ENCODE data around the gene EXOSC2.
A peak's percentile ranks its signal among the peaks of the same experiment; 100 is the strongest.

Gene EXOSC2

DNA sequence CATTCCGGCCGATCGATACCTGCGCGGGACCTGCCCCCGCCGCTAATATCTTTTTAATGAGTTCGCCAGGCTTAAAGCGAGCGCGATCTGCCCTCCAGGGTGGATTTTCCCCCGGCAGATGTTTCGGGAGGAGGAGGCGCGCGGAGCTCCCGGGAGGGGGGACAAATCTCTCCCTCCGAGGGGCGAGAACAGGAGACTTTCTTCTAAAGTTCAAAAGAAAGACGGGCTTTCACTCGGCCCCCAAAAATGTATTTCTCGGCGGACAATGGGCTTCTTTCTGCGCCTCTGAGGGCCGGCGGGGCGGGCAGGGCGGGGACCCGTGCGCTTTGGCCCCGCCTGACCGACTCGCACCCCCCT lies 33.3 kb upstream of the EXOSC2 start:
- POLR2A ChIA-PET, result no interaction called here
- TF ChIP-seq FOXM1 (IDR thresholded peaks at IDR 0.05; ENCODE audit: borderline replicate concordance), result no peak
- no peak for TF ChIP-seq NFRKB (IDR thresholded peaks at IDR 0.05)
- no peak for TF ChIP-seq BHLHE40 (IDR thresholded peaks at IDR 0.05; ENCODE audit: borderline replicate concordance)
- TF ChIP-seq, protein P1, sequence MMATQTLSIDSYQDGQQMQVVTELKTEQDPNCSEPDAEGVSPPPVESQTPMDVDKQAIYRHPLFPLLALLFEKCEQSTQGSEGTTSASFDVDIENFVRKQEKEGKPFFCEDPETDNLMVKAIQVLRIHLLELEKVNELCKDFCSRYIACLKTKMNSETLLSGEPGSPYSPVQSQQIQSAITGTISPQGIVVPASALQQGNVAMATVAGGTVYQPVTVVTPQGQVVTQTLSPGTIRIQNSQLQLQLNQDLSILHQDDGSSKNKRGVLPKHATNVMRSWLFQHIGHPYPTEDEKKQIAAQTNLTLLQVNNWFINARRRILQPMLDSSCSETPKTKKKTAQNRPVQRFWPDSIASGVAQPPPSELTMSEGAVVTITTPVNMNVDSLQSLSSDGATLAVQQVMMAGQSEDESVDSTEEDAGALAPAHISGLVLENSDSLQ (IDR thresholded peaks at IDR 0.05), result no peak
- TF ChIP-seq CTBP1 (IDR thresholded peaks at IDR 0.05; ENCODE audit: borderline replicate concordance), result no peak
- no peak for TF ChIP-seq LEF1 (IDR thresholded peaks at IDR 0.05; ENCODE audit: borderline replicate concordance)
- TF ChIP-seq ARNT (IDR thresholded peaks at IDR 0.05), result no peak
- TF ChIP-seq TARDBP (IDR thresholded peaks at IDR 0.05), result no peak
- no peak for TF ChIP-seq ZNF384 (IDR thresholded peaks at IDR 0.05)
- no peak for TF ChIP-seq SP1 (IDR thresholded peaks at IDR 0.05)
- TF ChIP-seq ELF4 (IDR thresholded peaks at IDR 0.05), result no peak
- no peak for TF ChIP-seq L3MBTL2 (conservative IDR thresholded peaks at IDR 0.05)
- TF ChIP-seq HDGF (IDR thresholded peaks at IDR 0.05; ENCODE audit: borderline replicate concordance), result no peak
- TF ChIP-seq SUZ12 (IDR thresholded peaks at IDR 0.05), result no peak
- no peak for TF ChIP-seq FOXA1 (IDR thresholded peaks at IDR 0.05)
- no peak for TF ChIP-seq FOXK2 (IDR thresholded peaks at IDR 0.05)
- CTCF ChIA-PET, result no interaction called here
- no peak for DNase-seq (ENCODE audit: extremely low spot score)

DNA sequence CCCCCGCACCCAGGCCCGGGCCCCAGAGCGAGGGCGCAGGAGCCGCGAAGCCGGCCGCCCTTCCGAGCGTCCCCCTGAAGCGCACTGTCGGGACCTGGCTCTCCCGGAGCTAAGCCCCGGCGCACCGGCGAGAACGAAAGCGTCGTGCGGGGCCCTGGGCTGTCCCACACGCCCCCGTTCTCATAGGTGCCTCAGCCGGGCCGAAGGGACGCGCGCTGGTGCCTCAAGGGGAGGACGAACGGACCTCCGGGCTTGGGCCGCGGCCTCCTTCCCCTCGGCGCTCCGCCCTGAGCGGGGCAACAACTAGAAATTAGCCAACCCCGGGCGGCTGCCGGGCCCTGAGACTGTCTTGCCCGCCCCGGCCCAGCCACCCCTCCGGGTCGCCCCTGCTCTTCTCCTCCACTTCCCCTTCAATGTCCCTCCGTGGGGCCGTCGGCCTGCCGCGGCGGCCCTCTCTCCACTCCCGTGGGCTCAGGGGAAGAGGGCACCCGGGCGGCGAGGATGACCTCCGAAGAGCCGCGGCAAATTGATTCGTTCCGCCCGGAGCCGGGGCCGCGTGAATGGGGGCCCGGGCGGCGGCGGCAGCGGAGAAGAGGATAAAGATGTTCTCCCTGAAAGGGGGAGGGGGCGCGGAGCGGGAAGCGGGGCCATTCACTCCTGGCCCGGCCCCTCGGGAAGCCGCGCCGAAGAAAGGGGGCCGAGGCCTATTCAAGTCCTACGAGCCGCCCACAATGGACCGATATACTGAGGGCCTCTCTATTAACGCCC lies 32.7 kb upstream of the EXOSC2 start:
- POLR2A ChIA-PET, result no interaction called here
- CTCF ChIA-PET, result no interaction called here
- TF ChIP-seq FOXA1 (IDR thresholded peaks at IDR 0.05) (no peak), ZNF384 (IDR thresholded peaks at IDR 0.05) (no peak), BHLHE40 (IDR thresholded peaks at IDR 0.05; ENCODE audit: borderline replicate concordance) (no peak), FOXK2 (IDR thresholded peaks at IDR 0.05) (no peak), L3MBTL2 (conservative IDR thresholded peaks at IDR 0.05) (no peak), NFRKB (IDR thresholded peaks at IDR 0.05) (no peak), HDGF (IDR thresholded peaks at IDR 0.05; ENCODE audit: borderline replicate concordance) (no peak), ARNT (IDR thresholded peaks at IDR 0.05) (no peak), TARDBP (IDR thresholded peaks at IDR 0.05) (no peak), ELF4 (IDR thresholded peaks at IDR 0.05) (no peak), SP1 (IDR thresholded peaks at IDR 0.05) (no peak), SUZ12 (IDR thresholded peaks at IDR 0.05) (no peak), LEF1 (IDR thresholded peaks at IDR 0.05; ENCODE audit: borderline replicate concordance) (no peak), CTBP1 (IDR thresholded peaks at IDR 0.05; ENCODE audit: borderline replicate concordance) (no peak)
- TF ChIP-seq, protein P1 (IDR thresholded peaks at IDR 0.05), result no peak
- peak; percentile 45 for DNase-seq (ENCODE audit: extremely low spot score)

DNA sequence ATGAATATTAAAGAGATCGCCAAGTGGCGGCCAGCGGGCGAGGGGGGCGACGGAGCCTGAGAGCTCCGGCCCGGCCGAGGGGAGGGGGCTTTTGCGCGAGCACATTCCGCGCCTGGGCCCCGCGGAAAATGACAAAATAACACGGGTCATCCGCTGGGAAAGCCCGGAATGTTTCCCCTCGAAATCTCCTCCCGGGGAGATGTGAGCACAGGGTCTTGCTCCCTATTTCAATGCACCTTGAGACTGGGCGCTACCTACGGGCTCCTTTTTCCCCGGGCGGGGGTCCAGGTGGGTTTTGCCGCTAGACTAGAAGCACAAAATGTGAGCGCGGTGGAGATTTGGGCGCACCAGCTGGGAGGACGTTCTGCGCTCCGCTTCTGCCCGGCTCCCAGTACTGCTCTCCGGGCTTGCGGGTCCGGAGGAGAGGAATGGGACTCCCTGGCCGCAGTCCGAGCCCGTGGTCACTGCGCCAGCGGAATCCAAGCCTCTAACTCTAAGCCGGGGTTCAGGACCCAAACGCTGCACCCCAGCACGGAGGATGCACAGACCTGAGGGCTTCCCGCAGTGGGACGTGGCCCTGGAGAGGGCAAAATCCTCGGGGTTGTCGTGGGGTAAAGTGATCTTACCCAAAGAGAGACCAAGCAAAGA lies 32.0 kb upstream of the EXOSC2 start:
- CTCF ChIA-PET, result no interaction called here
- DNase-seq (ENCODE audit: extremely low spot score), result no peak
- POLR2A ChIA-PET, result no interaction called here

DNA sequence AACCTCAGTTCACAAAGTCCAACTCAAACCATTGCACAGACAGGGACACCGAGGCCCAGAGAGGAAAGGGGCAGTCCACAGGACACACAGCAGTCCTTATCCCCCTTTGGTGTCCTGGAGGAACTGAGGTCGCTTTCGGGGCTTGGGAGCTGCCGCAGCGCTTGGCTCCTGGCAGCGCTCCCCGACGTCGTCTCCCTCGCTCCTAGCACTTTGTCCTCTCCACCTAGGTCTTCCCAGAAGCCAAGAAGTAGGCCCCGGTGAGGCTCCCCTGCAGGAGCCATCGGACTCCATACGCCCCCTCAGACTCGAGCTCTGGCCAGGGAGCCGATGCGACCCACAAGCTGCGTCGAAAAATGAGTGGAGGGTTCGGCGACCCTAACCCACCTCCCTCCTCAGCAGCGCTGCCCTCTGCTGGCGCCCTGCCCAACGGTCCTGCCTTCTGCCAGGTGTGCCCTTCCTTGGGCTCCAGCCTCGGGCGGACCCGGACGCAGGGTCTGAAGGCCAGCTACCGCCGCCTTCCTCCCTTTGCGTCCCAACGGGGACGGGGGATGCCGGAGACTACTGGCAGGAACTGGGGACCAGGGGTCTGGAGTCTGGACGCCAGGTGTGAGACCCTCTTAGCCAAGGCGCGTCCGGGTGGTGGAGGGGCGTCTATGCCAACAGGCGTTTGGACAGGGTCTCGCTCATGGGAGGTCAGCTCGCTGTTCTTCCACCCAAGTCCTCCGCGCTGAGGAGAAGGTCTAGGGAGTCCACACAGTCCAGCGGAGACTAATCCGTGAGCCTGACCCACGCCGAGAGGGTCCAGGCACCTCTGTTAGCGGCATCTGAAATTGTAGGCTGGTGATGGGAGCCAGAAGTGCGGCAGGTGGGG lies 31.2 kb upstream of the EXOSC2 start:
- TF ChIP-seq NFRKB (IDR thresholded peaks at IDR 0.05), result no peak
- no peak for TF ChIP-seq SP1 (IDR thresholded peaks at IDR 0.05)
- TF ChIP-seq ZNF384 (IDR thresholded peaks at IDR 0.05), result no peak
- TF ChIP-seq SUZ12 (IDR thresholded peaks at IDR 0.05), result no peak
- TF ChIP-seq ARNT (IDR thresholded peaks at IDR 0.05), result no peak
- TF ChIP-seq LEF1 (IDR thresholded peaks at IDR 0.05; ENCODE audit: borderline replicate concordance), result no peak
- TF ChIP-seq FOXM1 (IDR thresholded peaks at IDR 0.05; ENCODE audit: borderline replicate concordance), result no peak
- TF ChIP-seq FOXA1 (IDR thresholded peaks at IDR 0.05), result no peak
- ChIA-PET CTCF (interaction anchor here (0.6 kb wide), 1 partner anchor 205 kb away, joined by 3 read pairs; no protein-coding TSS in a partner anchor), POLR2A (no interaction called here)
- no peak for DNase-seq (ENCODE audit: extremely low spot score)

More for the DNA sequence above, 32.0 kb upstream of the EXOSC2 start:
- TF ChIP-seq HDGF (IDR thresholded peaks at IDR 0.05; ENCODE audit: borderline replicate concordance), result no peak
- no peak for TF ChIP-seq CTBP1 (IDR thresholded peaks at IDR 0.05; ENCODE audit: borderline replicate concordance)
- no peak for TF ChIP-seq FOXM1 (IDR thresholded peaks at IDR 0.05; ENCODE audit: borderline replicate concordance)
- no peak for TF ChIP-seq L3MBTL2 (conservative IDR thresholded peaks at IDR 0.05)
- no peak for TF ChIP-seq SP1 (IDR thresholded peaks at IDR 0.05)
- TF ChIP-seq LEF1 (IDR thresholded peaks at IDR 0.05; ENCODE audit: borderline replicate concordance), result no peak
- TF ChIP-seq ELF4 (IDR thresholded peaks at IDR 0.05), result no peak
- TF ChIP-seq NFRKB (IDR thresholded peaks at IDR 0.05), result no peak
- no peak for TF ChIP-seq BHLHE40 (IDR thresholded peaks at IDR 0.05; ENCODE audit: borderline replicate concordance)
- TF ChIP-seq SUZ12 (IDR thresholded peaks at IDR 0.05), result no peak
- TF ChIP-seq FOXK2 (IDR thresholded peaks at IDR 0.05), result no peak
- TF ChIP-seq, protein P1 (IDR thresholded peaks at IDR 0.05), result no peak
- no peak for TF ChIP-seq ZNF384 (IDR thresholded peaks at IDR 0.05)
- no peak for TF ChIP-seq TARDBP (IDR thresholded peaks at IDR 0.05)
- TF ChIP-seq FOXA1 (IDR thresholded peaks at IDR 0.05), result no peak
- no peak for TF ChIP-seq ARNT (IDR thresholded peaks at IDR 0.05)

DNA sequence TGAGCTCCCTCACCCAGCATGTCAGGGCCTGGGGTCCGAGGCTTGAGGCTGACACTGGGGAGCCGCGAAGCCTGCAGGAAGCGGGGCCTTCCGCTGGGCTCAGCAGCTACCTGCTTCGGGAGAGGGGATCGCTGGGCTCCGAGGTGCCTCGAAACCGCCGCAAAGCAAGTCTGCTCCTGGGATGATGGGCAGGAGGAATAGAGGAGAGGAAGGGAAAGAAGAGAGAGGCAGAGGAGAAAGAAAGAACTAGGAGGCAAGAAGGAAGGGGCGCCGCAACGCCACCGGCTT lies 30.7 kb upstream of the EXOSC2 start:
- DNase-seq (ENCODE audit: extremely low spot score), result no peak
- ChIA-PET CTCF (no interaction called here), POLR2A (no interaction called here)
- TF ChIP-seq HDGF (IDR thresholded peaks at IDR 0.05; ENCODE audit: borderline replicate concordance) (no peak), ZNF384 (IDR thresholded peaks at IDR 0.05) (no peak), ELF4 (IDR thresholded peaks at IDR 0.05) (no peak), ARNT (IDR thresholded peaks at IDR 0.05) (no peak), LEF1 (IDR thresholded peaks at IDR 0.05; ENCODE audit: borderline replicate concordance) (no peak), CTBP1 (IDR thresholded peaks at IDR 0.05; ENCODE audit: borderline replicate concordance) (no peak)

Measured in HEK293T (cell line).